HG03521 (cell line): ENCODE results near the gene ANKRD13B.
A peak's percentile ranks its signal among the peaks of the same experiment; 100 is the strongest.

Experiments
- ATAC-seq: cut with Tn5 transposase; IDR thresholded peaks from one replicate; pipeline ENCODE4 v1.9.1; 2021; ENCODE audit warnings: mild to moderate bottlenecking, moderate library complexity; ENCODE audit not compliant: unreplicated experiment

The ANKRD13B gene

DNA sequence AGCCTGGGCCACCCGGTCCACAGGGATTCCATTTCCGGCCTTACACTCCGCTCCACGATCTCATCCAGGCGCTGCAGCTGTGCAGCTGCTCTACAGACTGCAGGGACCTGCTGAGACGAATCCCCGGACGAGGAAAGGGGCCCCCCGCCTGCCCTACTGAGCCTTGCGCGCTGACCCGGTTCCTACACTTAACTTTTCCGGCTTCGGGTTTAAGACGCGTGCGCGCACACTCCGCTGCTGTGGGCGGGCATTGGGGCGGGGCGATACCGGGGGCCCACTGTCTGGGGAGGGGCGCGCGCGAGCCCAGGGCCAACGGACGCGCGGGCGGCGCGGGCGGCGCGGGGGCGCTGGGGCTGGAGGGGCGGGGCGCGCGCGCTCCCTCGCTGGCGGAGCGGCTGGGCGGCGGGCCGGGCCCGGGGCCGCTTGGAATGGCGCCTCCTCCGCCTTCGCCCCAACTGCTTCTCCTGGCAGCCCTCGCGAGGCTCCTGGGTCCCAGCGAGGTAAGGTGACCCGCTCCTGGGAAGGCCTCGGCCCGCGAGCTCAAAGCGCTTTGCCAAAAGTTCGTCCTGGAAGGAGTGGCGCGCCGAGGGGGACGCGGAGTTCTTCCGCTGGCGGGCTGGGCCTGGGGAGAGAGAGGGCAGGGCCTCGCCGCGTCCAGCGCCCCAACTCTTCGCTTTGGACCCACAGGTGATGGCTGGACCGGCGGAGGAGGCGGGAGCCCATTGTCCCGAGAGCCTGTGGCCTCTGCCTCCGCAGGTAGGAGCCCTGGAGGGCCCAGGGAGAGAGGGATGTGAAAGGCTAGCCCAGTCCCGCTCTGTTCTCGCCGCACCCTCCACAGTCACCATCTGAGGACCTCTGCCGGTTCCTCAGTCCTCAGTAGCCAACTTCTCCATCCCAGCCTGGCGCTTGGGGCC lies 24.3 kb upstream of the ANKRD13B start, which contains the start of gene TP53I13:
Gene TP53I13 (plus strand): TSS at position 371 of the 914 bp plus-strand sequence. CDS start 58 bp downstream, at position 429.
- ATAC-seq: peak; percentile 40

DNA sequence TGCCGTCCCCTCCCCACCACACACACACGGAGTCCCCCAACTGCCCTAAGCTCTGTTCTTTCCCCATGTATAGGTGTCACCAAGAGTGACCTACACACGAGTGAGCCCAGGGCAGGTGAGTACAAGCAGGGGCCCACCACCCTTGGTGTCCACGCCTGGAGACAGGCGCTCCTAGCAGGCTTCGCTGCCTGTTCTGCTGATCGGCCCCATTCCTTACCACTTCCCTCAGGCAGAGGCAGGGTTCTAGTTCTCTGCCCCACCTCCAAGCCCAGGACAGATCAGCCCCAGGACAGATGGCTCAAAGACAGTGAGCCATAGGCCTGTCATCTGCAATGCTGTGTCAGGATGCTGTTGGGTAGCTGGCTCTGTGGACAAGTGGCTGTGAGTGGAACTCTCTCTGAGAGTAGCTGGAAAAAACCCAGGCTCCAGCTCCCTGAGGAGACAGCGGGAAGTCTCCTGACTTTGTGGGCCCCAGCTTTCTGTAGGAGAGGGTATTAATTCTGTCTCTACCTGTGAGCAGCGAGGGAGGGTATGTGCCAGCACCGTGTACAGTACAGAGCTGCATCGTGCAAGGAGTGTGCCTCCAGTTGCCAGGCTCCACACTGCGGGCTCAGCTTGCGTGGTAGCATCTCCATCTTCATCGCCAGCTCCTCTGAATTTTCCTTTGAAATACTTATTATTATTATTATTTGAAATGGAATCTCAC lies 23.5 kb upstream of the ANKRD13B start:
- ATAC-seq: no peak

DNA sequence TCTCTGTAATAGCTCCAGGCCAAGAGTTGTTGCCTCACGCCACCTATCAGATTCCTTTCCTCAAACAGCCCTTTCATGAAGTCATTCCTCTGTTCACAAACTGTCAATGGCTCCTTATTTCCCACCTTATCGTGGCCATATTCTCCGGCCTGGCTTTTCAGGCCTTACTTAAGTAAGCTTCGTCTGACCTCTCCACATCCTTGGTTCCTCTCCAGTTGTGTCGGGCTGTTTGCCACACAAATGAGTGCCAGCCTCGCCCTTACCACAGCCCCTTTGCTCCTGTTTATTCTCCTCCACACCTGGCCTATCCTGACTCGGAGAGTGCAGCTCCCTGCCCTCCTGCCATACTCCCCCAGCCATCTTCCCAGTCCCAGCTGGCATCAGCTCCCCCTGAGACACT lies 22.4 kb upstream of the ANKRD13B start:
- ATAC-seq: no peak

DNA sequence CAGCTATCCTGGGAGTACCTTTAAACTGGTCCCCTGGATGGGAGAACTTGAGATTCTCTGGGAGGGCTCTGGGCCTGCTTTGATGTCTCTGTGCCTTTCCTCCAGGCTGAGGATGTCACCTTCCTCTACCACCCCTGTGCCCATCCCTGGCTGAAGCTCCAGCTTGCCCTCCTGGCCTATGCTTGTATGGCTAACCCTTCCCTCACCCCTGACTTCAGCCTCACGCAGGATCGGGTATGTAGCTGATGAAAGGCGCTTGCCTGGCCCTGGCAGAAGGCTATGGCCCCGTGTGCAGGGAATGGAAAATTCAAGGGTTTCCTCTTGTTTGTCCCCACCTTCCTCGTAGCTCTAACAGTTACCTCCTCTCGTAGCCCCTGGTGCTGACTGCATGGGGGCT lies 21.4 kb upstream of the ANKRD13B start:
- ATAC-seq: no peak

DNA sequence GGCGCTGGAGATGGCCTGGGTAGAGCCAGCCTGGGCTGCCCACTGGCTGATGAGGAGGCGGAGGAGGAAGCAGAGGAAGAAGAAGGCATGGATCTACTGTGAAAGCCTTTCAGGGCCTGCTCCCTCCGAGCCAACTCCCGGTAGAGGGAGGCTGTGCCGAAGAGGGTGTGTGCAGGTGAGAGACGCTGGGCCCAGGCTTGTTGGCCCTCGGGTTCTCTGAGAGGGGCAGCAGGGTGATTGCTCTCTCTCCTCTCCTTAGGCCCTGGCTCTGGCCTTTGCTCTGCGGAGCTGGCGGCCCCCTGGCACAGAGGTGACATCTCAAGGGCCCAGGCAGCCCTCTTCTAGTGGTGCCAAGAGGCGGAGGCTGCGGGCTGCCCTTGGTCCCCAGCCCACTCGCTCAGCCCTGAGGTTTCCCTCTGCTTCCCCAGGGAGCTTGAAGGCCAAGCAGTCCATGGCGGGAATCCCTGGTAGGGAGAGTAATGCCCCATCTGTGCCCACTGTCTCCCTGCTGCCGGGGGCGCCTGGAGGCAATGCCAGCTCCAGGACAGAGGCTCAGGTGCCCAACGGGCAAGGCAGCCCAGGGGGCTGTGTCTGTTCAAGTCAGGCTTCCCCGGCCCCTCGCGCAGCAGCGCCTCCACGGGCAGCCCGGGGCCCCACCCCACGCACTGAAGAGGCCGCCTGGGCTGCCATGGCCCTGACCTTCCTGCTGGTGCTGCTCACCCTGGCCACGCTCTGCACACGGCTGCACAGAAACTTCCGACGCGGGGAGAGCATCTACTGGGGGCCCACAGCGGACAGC lies 20.9 kb upstream of the ANKRD13B start:
- no peak for ATAC-seq

DNA sequence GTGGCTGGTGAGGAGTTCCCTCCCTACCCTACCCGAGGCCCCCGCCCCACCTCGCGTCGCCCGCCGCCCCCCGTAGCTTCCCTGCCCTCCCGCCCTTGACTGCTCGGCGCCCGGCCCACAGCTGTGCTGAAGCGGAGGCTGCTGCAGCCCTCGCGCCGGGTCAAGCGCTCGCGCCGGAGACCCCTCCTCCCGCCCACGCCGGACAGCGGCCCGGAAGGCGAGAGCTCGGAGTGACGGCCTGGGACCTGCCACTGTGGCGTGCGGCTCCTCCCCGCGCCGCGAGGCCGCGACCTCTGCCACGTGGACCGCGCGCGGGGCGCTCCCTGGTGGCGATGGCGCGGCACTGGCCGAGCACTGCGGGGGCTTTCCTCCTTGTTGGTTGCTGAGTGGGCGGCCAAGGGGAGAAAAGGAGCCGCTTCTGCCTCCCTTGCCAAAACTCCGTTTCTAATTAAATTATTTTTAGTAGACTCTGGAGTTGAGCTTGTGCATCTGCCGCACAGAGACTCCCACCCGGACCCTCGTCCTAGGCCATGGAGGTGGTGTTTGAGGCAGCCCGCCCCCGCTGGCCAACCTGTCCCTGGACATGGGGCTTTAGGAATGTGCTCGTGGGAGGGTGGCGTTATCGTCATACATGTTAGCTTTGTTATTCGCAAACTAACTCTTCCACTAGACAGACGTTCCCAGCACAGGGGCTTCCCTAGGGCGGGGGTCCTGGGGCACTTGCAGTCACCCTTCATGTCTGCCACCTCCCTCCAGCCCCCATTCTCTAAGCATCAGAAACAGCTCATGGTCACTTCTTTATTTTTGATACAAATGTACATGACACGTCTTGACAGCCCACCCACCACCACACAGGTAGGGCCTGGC lies 20.0 kb upstream of the ANKRD13B start:
- ATAC-seq: no peak

DNA sequence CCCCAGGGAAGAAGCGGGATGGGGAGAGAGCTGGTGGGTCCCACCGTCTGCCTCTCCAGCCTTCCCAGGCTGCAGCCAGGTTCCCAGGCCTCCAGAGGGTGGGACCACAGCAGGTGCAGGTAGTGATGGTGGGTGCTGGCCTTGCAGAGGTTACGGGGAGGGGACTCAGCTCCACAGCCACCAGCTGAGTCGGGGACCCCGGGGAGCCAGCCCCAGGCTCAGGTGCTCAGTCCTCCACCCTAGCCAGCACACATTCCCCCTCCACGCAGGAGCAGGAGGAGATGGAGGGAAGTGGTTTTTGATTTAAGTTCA lies 19.4 kb upstream of the ANKRD13B start:
- ATAC-seq: no peak

DNA sequence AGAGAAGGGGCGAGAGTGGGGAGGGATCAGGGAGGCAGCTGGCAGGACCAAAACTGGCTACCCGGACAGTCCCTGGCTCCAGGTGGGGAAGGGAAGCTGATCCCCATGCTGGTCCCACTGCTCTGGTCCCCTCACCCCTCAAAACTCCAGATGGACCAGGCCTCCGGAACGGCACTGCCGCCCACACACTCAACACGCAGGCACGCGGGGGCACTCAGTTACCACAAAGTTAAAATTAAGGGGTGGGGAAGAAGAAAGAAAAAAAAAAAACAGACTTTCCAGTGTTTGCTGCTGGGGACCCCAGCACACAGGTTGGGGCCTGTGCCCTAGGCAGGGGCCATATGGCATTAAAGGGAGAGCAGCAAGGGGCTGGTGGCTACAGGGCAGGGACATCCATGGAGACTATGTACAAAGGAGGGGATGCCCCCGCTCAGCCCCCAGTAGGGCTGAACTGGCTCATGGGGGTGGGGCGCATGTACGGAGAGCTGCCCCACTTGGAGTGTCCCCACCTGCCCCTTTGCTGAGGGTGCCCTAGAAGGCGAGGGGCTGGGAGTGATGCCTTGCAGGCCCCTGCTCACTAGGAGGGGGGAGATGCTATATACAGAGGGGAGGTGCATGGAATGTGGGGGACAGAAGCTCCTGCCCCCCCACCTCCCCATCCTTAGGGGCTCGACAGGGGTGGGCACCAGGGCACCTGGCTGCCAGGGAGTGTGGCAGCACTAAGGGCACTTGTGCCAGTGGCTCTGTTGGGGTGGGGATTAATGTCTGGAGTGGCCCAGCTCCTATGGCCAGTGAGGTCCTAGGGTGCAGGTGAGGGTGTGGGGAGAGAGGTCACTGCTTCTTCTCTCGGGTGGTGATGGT lies 18.8 kb upstream of the ANKRD13B start:
- ATAC-seq: no peak

DNA sequence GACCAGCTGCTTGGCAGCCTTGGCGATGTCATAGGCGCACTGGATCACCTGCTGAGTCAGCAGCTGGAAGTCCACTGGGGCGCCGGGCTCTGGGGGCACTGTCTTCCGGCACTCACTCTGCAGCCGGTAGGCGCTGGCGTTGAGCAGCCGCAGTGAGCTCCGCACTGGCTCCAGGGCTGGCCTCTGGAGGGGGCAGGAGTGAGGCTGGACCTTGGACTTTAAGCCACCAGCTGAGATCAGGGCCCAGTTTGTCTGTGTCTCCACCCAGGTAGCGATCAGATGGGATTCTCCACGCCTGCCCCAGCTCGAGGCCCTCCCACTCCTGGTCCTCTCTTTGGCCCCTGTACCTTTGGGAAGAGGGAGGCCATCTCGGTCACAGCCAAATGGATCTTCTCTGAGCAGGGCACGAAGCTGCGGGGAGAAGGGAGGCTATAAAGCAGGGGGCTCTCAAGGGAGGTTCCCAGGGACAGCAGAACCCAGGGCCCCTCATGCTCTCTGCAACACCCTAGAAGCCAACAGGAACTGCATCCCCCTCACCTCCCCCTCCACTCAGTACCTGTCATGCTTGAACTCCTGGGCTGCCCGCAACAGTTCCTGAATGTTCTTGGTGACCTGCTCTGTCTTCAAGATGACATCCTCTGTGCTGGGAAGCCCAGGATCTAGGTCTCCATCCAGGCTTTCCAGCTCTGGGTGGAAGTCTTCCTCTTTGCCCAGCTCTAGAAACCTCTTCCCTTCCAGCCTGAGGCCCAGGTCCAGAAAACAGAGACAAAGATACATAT lies 18.0 kb upstream of the ANKRD13B start:
- no peak for ATAC-seq

DNA sequence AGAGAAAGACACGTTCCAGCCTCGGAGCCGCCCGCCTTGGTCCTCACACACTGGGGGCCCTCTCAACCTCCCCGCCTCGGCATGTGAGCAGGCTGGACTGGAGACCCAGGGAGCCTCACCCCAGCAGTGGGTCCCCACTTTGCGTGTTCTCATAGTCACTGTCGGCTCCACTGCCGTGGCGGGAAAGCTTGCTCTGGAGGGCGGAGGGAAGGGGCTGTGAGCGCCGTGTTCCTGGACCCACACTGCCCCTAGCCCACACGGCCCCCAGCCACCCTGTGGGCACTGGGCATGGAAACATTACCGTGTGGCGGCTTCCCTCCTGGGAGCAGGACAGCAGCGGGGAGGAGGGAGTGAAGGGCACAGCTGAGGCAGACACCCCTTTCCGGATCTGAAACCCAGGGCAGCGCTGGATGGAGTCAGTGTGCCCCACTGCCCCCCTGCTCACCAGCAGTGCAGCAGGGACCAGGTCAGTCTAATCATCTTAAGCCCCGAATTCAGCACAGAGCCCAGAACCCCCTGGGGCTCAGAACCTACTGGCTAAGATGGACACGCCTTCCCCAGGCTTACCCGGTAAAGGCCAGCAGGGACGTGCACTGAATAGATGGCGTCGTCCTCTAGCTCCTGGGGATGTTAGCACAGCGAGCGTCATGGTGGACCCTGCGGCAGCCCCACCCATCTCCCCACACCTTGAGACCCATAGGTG lies 17.3 kb upstream of the ANKRD13B start:
- ATAC-seq: no peak

DNA sequence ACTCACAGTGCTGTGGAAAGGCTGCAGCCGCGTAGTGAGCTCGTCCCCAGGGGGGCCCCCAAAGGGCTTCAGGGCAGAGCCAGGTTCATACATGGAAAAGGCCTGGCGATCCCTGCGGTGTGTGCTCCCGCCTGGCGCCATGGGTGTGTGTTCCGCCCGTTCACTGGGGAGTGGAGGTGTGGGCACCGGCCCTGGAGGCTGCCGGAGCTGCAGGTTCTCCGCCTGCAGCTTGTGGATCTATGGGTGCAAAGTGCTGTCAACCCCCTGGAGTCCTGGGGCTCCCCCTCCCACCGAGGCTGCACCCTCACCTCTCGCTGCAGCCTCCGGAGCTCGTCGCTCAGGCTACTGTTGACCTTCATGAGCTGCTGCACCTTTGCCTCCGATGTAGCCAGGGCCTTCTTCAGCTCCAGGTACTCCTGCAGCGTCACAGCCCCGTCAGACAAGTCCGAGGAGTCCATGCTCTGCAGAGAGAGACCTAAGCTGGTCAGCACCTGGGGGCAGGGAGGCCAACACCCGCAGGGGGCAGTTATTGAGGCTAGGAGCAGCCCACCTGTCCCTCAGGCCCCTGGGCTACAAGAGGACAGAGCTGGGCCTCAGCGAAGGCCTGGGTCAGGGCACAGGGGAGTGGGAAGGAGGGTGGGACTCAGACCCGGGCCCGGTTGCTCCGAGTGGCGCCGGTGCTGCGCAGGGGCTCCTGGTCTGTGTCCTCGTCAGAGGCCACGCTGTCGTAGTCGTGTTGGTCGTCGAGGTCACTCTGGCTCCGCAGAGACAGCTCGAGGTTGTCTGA lies 16.5 kb upstream of the ANKRD13B start:
- ATAC-seq: no peak

DNA sequence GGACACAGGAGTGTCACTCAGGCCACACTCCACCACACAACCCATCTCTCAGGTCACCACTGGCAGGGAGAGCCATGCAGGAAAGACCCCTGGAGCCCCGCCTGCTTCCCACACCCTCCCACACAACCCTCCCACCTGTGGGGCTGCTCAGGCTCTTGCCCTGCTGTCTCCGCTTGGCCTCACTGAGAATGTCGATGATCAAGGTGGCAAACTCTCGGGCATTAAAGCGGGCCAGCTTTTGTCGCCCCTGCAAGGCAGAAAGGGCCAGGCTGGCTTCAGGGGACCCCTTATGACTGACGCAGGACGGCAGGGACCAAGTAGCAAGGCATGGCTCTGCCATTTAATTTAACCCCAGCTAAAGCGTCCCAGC lies 15.9 kb upstream of the ANKRD13B start:
- ATAC-seq: no peak

DNA sequence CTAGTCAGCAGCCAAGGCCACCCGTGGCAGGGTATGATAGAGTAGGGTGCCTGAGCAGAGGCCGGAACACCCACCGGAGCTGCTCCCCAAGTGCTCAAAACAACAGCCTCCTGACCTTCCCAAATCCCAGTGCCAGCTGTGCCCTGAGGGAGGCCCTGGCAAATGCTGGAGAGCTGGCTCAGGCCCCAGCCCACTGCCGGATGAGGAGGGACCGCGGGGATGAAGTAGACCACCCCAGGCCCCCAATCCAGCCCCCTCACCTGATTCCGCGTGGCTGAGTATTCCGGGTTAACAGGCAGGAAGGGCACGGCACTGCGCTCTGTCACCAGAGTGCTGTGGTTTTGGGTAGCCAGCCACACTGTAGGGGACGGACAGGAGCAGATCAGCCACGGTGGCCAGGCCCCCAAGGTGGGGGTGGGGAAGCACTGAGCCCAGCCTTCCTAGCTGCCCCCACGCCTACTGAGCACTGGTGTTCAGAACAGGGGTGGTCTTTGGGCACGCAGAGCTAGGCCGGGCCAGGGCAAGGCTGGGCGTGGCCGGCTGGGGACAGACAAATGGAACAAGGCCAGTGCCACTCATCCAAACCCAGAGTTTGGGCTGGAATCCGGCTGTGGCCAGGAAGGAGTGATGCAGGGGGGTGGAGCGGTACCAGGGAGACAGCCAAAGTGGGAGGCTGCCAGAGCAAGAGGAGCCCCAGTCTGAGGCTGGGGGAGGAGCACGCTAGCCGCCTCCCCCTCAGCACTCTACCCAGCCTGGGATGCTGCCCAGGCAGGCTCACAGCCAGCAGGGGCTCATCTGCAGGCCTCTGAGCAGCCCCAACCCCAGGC lies 15.3 kb upstream of the ANKRD13B start:
- ATAC-seq: no peak

DNA sequence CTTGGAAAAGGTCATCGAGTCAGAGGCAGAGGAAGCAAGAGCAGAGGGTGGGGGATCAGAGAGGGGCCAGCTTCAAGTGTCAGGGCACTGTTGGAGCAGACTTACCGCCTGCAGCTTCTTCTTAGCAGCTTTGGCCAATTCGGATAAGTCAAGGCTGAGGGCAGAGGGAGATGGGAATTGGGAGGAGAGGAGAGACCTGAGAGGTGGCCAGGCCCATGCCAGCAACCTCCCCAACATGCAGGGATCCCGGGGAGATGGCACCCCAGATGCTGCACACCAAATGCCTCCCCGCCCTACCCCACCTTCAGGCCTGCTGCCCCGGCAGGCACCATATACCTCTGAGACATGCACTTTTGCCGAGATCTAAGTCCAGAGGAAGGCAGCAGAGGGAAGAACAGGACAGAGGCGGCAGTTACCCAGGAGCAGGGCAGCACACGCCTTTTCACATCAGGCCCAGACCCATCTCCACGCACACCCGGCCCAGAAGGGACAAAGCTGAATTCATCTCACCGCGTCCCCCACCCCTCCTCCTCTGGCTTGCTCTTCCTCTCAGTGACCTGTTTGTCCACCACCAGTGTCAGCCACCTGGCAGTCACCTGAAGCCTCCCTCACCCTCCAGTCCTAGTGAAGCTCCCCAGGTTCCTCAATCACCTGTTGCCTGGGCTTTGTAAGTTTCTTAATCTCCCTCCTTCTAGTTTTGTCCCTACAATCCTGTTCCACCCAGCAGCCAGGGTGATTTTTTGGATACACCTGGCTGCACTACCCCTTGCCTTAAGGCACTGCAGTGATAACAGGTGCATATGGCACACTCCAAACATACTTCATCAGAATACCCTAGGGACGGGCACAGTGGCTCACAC lies 14.1 kb upstream of the ANKRD13B start:
- ATAC-seq: no peak

DNA sequence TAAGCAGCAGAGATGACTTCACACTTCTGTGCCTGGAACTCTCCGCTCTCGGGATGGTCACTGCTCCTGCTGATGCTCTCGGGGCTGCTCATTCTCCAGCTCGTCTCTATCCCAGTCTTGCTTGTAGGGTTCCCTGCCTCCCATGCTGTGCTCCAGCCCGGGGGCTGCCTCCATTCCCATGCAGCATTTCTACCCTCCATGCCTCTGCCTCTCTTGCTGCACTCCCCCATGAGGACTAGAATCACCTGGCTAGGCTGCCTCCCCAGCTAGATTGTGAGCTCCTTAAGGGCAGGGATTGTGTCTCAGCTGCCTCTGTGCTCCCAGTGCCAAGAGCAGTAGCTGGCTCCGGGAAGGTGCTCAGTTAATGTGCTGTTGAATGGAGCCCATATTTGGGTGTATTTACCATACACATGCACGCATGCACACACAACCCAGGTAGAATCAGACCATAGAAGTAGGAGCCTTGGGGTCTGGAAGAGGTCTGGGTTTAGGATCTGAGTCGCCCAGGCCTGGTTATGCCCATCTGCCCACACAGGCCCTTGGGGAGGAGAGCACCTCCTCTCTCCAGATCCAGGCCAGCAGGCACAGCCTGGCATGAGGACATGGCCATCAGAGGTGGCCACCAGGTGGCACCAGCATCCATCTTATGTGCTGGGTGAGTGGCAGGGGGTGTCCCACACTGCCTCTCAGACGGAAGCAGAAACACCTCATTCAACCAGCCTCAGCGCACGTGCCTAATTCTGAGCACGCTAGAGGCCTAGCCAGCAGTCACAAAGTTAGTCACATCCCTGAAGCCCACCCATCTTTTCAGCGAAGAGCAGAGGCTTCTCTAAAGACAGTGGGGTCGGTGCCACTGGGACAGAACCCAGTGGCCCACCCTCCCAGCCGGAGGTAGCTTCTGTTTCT lies 12.8 kb upstream of the ANKRD13B start:
- peak; percentile 67 for ATAC-seq
